ENCODE measurements around the gene IQCE.

- TF ChIP-seq CTCF (IDR thresholded peaks at IDR 0.05) (no peak), POLR2A (IDR thresholded peaks at IDR 0.05) (no peak)
Observed at GRCh38 chr7:2526659-2527504, 31.9 kb upstream of the IQCE start.

Data from ovary (tissue), 3 donors.